Fibroblast of pulmonary artery (primary cell): ENCODE measurements around the gene LDLRAD4.

Experiments used
- DNase-seq: peaks from one replicate; pipeline ENCODE4 v3.0.0-alpha.2; 2010; ENCODE audit warnings: low read depth
- H3K4me3 ChIP-seq: replicated peaks from 2 replicates; pipeline ENCODE4 v1.5.1; 2011; ENCODE audit warnings: low read depth, mild to moderate bottlenecking, control low read depth, low read length, moderate library complexity
- TF ChIP-seq, protein P1 (sequence below): IDR thresholded peaks from 2 replicates; pipeline ENCODE4 v1.5.1; 2011; ENCODE audit warnings: mild to moderate bottlenecking, control low read depth, low read length, inconsistent platforms; ENCODE audit errors: missing control alignments

The LDLRAD4 gene

DNA sequence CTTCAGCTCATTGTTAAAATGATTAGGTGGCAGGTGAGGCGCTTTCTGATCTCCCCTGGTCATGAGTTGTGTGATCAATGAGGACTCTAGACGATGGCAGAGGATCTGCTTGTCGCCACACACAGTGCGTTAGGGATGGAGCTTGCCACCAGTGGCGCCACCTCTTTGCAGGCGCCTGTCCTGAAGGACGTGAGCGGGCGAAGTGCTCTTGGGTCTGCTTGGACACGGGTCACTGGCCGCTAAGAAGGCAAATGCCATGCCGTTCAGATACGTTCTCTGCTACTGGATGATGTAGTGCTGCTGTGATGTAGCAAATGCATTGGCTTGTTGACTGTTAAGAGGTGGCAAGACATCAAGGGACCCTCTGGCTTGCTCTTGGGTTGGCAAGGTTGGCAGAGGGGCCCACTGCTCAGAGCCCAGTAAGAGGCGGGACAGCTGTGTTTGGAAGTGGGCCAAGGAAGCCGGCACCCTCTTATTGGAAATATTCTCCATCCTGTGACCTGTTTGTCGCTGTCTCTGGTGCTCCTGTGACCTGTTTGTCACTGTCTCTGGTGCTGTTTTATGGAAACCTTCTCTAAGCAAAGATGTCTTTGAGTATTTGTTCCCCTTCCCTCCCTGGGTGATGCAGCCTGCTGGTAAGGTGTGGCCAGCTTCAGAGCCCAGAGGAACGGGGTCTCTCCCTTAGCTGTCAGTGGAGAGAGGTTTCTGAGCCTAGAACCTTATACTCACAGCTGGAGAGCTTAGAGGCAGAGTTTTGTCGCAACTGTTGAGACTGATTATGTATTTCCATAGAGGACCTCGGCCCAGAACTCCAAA lies 14.6 kb downstream of the LDLRAD4 start:
- no peak for DNase-seq
- TF ChIP-seq, protein P1, sequence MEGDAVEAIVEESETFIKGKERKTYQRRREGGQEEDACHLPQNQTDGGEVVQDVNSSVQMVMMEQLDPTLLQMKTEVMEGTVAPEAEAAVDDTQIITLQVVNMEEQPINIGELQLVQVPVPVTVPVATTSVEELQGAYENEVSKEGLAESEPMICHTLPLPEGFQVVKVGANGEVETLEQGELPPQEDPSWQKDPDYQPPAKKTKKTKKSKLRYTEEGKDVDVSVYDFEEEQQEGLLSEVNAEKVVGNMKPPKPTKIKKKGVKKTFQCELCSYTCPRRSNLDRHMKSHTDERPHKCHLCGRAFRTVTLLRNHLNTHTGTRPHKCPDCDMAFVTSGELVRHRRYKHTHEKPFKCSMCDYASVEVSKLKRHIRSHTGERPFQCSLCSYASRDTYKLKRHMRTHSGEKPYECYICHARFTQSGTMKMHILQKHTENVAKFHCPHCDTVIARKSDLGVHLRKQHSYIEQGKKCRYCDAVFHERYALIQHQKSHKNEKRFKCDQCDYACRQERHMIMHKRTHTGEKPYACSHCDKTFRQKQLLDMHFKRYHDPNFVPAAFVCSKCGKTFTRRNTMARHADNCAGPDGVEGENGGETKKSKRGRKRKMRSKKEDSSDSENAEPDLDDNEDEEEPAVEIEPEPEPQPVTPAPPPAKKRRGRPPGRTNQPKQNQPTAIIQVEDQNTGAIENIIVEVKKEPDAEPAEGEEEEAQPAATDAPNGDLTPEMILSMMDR, result no peak
- no peak overlapping the region for H3K4me3 ChIP-seq

DNA sequence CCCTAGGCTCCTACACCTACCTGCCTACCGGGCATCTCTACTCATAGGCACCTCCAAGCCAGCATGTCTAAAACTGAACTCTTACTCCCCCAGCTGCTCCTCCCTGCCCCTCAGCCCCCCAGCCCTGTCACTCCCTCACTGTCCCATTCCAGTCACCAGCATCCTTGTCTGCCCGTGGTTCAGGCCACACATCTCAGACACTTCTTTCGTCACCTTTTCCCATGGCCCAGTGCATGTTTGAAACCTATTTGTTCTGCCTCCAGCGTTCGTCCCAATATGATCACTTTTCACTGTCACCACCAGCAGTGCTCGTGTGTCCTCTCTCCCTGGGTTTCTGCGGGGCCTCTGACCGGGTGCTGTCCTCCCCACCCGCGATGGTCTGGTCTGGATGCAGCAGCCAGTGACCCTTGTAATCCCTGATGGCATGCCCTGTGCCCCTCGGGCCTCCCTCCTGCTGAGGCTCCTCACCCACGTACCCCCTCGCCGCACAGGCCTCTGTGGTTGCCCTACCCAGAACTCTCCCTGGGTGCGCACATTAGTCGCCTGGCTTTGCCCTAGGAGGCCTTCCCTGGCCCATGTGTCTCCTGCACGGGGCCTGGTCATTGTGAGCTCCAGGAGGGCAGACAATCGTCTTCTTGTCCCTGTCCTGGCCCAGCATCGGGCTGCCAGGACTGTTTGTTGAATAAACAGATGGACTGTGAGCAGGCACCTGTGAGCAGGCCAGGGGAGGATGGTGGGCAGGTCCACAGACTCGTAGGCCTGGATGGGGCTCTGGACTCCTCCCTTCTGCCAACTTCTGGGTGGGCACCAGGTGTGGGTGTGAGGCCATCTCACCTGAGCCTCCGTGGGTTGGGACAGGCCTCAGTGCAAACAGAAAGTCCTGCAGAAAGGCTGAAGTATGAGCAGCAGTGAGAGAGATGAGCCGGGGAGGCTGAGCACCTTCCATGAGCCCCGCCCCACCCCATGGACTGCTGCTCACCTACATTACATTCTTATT lies 15.5 kb downstream of the LDLRAD4 start:
- DNase-seq, result no peak
- TF ChIP-seq, protein P1, result no peak
- no peak overlapping the region for H3K4me3 ChIP-seq

DNA sequence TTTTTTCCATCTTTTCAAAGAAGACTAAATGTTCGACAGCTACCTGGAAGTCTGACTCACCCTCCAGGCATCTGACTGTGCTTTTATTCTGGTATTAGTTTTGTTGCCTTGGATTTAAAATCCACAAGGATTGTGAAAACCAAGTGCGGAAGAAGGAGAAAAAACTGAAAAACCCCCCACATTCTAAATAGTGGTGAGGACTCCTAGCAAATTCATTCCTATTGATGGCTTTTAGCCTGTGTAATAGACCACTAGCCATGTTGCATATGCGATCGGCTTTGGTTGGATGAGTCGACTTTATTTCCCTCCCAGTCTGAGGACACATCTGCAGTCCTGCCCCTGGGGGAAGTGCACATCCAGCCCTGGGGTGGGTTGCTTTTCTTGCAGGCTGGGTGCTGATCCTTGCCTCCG lies 16.9 kb downstream of the LDLRAD4 start:
- DNase-seq, result no peak
- no peak overlapping the region for H3K4me3 ChIP-seq
- TF ChIP-seq, protein P1, result no peak

DNA sequence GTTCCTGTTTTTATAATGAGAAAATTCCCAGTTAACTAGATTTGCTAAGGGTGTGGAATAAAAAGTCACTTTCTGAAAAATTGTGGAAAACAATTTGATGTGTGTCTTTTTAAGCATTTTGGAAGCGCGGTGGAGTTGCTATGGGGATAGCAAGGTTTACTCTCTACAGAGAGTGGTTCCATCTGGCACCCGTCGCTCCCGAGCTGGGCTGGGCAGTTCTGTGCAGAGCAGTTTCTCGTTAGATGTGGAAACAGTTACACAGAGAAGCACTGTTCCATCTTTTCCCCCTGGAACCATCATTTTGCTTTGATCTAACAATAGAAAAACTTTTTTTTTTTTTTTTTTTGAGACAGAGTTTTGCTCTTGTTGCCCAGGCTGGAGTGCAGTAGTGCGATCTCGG lies 17.4 kb downstream of the LDLRAD4 start:
- TF ChIP-seq, protein P1, result no peak
- no peak overlapping the region for H3K4me3 ChIP-seq
- no peak for DNase-seq

DNA sequence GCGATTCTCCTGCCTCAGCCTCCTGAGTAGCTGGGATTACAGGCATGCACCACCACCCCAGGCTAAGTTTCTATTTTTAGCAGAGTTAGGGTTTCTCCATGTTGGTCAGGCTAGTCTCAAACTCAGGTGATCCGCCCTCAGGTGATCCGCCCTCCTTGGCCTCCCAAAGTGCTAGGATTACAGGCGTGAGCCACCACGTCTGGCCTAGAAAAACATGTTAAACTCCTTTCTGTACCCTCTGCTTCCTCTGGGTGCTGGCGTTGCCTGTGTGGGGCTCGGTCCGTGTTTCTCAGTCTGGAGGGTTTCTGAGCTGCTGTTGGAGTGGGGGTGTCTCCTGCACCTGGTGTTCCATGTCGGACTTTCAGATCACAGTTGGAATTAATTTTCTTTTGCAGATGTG lies 17.9 kb downstream of the LDLRAD4 start:
- TF ChIP-seq, protein P1, result no peak
- no peak for DNase-seq
- H3K4me3 ChIP-seq, result no peak overlapping the region

DNA sequence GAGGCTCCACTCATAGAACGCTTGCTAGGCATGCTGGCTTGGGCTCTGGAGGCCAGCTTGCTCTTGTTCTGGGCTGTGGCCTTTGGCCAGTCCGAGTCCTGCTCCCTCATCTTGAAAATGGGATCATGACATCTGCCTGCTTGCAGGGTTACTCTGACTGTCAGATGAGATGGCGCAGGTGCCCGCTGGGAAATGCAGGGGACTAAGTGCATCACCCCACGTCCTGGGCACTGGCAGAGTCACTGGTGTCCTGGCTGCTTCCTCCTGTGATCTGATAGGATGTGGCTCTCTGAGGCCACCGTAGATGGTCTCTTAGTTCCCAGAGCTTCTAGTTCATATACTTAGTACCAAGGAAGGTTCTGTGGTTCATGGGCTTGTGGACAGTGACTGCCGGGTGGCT lies 18.5 kb downstream of the LDLRAD4 start:
- no peak overlapping the region for H3K4me3 ChIP-seq
- no peak for DNase-seq
- TF ChIP-seq, protein P1, result no peak
